AG09309 (cell line): ENCODE results near the gene ARHGEF39.

ENCODE experiments used
- DNase-seq: peaks from one replicate; pipeline ENCODE4 v3.0.0-alpha.2; 2010; ENCODE audit warnings: low read depth
- H3K4me3 ChIP-seq: 2 replicates; pipeline ENCODE4 v1.5.1; 2011; ENCODE audit warnings: mild to moderate bottlenecking, low read depth, low read length, moderate library complexity; ENCODE audit not compliant: control insufficient read depth
- CTCF ChIP-seq: IDR thresholded peaks from 2 replicates; pipeline ENCODE4 v1.5.1; 2011; ENCODE audit warnings: mild to moderate bottlenecking, low read depth, low read length, inconsistent platforms; ENCODE audit not compliant: insufficient read depth, control insufficient read depth; ENCODE audit errors: missing control alignments

ARHGEF39 gene

GRCh38 chr9:35667939-35668338 lies 2.9 kb upstream of the ARHGEF39 start:
- H3K4me3 ChIP-seq: no peak overlapping the region
- TF ChIP-seq CTCF: no peak
- no peak for DNase-seq

GRCh38 chr9:35666549-35666948 lies 1.6 kb upstream of the ARHGEF39 start:
- H3K4me3 ChIP-seq: no peak overlapping the region
- DNase-seq: no peak
- no peak for TF ChIP-seq CTCF

GRCh38 chr9:35666045-35666444 lies 1.1 kb upstream of the ARHGEF39 start:
- TF ChIP-seq CTCF: no peak
- no peak for DNase-seq
- H3K4me3 ChIP-seq: no peak overlapping the region

GRCh38 chr9:35665471-35665818 lies 450 bp upstream of the ARHGEF39 start:
- no peak for DNase-seq
- no peak for TF ChIP-seq CTCF
- H3K4me3 ChIP-seq: peak overlapping the region; percentile 69

GRCh38 chr9:35662437-35662836 lies 2.6 kb downstream of the ARHGEF39 start:
- H3K4me3 ChIP-seq: no peak overlapping the region

GRCh38 chr9:35661756-35662350 lies 3.1 kb downstream of the ARHGEF39 start:
- no peak for DNase-seq

More at GRCh38 chr9:35662437-35662836, 2.6 kb downstream of the ARHGEF39 start:
- no peak for DNase-seq
- no peak for TF ChIP-seq CTCF

More at GRCh38 chr9:35661756-35662350, 3.1 kb downstream of the ARHGEF39 start:
- no peak overlapping the region for H3K4me3 ChIP-seq
- TF ChIP-seq CTCF: no peak
